Measurements from ENCODE around the gene SLC25A6. TPM values are rescaled to one million over a fixed set of nuclear protein-coding genes. Genes with fewer than 3 reads are reported as not detected.
A peak's percentile ranks its signal among the peaks of the same experiment; 100 is the strongest.

SLC25A6 gene
- total RNA-seq, 1 donor from 2014 or later, result 411 TPM

DNA sequence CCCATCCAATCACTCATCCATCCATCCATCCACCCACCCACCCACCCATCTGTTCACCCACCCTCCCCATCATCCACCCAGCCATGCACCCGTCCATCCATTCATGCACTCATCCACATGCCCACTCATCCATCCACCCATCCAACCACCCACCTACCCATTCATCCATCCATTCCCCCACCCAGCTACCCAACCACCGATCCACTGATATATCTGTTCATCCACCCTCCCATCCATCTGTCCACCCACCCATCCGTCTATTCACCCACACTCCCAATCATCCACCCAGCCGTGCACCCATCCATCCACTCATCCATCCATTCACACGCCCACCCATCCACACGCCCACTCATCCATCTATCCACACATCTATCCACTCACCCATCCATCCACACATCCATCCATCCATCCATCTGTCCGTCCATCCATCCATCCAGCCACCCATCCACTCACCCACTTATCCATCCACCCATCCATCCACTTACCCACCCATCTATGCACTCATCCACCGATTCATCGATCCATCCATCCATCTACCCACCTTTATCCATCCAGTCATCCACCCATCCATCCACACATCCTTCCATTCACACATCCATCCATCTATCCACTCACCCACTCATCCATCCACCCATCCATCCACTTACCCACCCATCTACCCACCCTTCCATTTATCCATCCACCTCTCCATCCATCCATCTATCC is 32.4 kb upstream of the SLC25A6 start:
- H3K9me3 Mint-ChIP-seq (ENCODE audit: unreplicated experiment), result peaks cover 19% of the 10 kb centered on the region
- no peak for DNase-seq
- H3K4me3 Mint-ChIP-seq (ENCODE audit: unreplicated experiment), result no peak overlapping the region
- H3K27me3 Mint-ChIP-seq (ENCODE audit: unreplicated experiment), result peaks cover 22% of the 10 kb centered on the region
- no peak for TF ChIP-seq CTCF (IDR thresholded peaks at IDR 0.05; ENCODE audit: partially characterized antibody, unreplicated experiment)
- H3K4me1 Mint-ChIP-seq (ENCODE audit: low read depth, unreplicated experiment), result no peaks in the 10 kb centered on the region
- H3K27ac Mint-ChIP-seq (ENCODE audit: unreplicated experiment), result no peak overlapping the region
- H3K36me3 Mint-ChIP-seq (ENCODE audit: unreplicated experiment), result peaks cover 45% of the 10 kb centered on the region

- H3K27ac Mint-ChIP-seq (ENCODE audit: unreplicated experiment), result no peak overlapping the region
- peaks cover 21% of the 10 kb centered on the region for H3K9me3 Mint-ChIP-seq (ENCODE audit: unreplicated experiment)
- no peaks in the 10 kb centered on the region for H3K4me1 Mint-ChIP-seq (ENCODE audit: low read depth, unreplicated experiment)
- peaks cover 45% of the 10 kb centered on the region for H3K36me3 Mint-ChIP-seq (ENCODE audit: unreplicated experiment)
- TF ChIP-seq CTCF (IDR thresholded peaks at IDR 0.05; ENCODE audit: partially characterized antibody, unreplicated experiment), result no peak
- H3K27me3 Mint-ChIP-seq (ENCODE audit: unreplicated experiment), result peaks cover 22% of the 10 kb centered on the region
- no peak for DNase-seq
- no peak overlapping the region for H3K4me3 Mint-ChIP-seq (ENCODE audit: unreplicated experiment)
Measured at GRCh38 chrX:1423215-1423614, 31.3 kb upstream of the SLC25A6 start.

GRCh38 chrX:1422135-1422465 is 30.2 kb upstream of the SLC25A6 start:
- Mint-ChIP-seq H3K36me3 (ENCODE audit: unreplicated experiment) (peaks cover 42% of the 10 kb centered on the region), H3K27me3 (ENCODE audit: unreplicated experiment) (peaks cover 19% of the 10 kb centered on the region), H3K9me3 (ENCODE audit: unreplicated experiment) (peaks cover 21% of the 10 kb centered on the region), H3K27ac (ENCODE audit: unreplicated experiment) (no peak overlapping the region), H3K4me3 (ENCODE audit: unreplicated experiment) (no peak overlapping the region), H3K4me1 (ENCODE audit: low read depth, unreplicated experiment) (no peaks in the 10 kb centered on the region)
- TF ChIP-seq CTCF (IDR thresholded peaks at IDR 0.05; ENCODE audit: partially characterized antibody, unreplicated experiment), result no peak
- no peak for DNase-seq

DNA sequence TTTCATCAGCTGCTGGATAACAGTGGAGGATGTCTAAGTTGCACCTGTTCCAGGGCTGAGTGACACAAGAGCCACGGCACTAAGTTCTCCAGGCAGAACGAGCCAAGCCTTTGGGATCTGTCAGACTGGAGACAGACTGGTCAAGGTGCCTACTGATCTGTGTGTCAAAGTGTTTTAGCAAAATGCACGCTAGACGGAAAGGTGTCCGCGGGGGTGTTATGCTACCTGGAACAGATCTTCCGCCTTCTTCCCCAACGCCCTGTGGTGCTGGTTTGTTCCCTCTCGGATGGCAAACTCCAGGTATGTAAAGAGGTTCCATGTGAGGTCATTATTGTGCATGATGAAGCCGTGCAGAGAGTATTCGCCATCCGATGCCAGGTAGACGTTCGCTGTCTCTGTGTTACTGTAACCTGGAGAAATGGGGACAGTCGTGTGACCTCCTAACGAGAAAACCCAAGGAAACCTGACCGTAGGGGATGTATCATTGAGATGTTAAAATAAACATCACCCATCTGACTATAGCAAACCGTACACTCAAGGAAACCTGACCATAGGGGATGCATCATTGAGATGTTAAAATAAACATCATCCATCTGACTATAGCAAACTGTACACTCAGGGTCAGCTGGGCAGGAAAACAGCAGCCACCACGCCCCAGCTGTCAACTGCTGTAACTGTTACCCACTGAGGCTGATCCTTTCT is 29.7 kb upstream of the SLC25A6 start:
- peaks cover 37% of the 10 kb centered on the region for H3K36me3 Mint-ChIP-seq (ENCODE audit: unreplicated experiment)
- no peaks in the 10 kb centered on the region for H3K4me1 Mint-ChIP-seq (ENCODE audit: low read depth, unreplicated experiment)
- H3K4me3 Mint-ChIP-seq (ENCODE audit: unreplicated experiment), result no peak overlapping the region
- no peak for DNase-seq
- no peak overlapping the region for H3K27ac Mint-ChIP-seq (ENCODE audit: unreplicated experiment)
- TF ChIP-seq CTCF (IDR thresholded peaks at IDR 0.05; ENCODE audit: partially characterized antibody, unreplicated experiment), result no peak
- H3K9me3 Mint-ChIP-seq (ENCODE audit: unreplicated experiment), result peaks cover 18% of the 10 kb centered on the region
- peaks cover 14% of the 10 kb centered on the region for H3K27me3 Mint-ChIP-seq (ENCODE audit: unreplicated experiment)

GRCh38 chrX:1420371-1420770 is 28.5 kb upstream of the SLC25A6 start:
- H3K27ac Mint-ChIP-seq (ENCODE audit: unreplicated experiment), result no peak overlapping the region
- no peak for TF ChIP-seq CTCF (IDR thresholded peaks at IDR 0.05; ENCODE audit: partially characterized antibody, unreplicated experiment)
- H3K4me1 Mint-ChIP-seq (ENCODE audit: low read depth, unreplicated experiment), result no peaks in the 10 kb centered on the region
- peaks cover 18% of the 10 kb centered on the region for H3K9me3 Mint-ChIP-seq (ENCODE audit: unreplicated experiment)
- H3K36me3 Mint-ChIP-seq (ENCODE audit: unreplicated experiment), result peaks cover 37% of the 10 kb centered on the region
- DNase-seq, result no peak
- H3K27me3 Mint-ChIP-seq (ENCODE audit: unreplicated experiment), result peaks cover 13% of the 10 kb centered on the region
- peak overlapping the region; percentile 1 for H3K4me3 Mint-ChIP-seq (ENCODE audit: unreplicated experiment)

Data from glutamatergic neuron (in vitro differentiated cells).